K562 (cell line): Measurements from ENCODE around the gene THADA. TPM values are rescaled to one million over a fixed set of nuclear protein-coding genes. Genes with fewer than 3 reads are reported as not detected.

Experiments
- ATAC-seq: fragments of 200-7000 bp; cut with Tn5 transposase; 3 replicates; pipeline ENCODE4 v1.9.1; 2020; ENCODE audit warnings: moderate library complexity
- BruUV-seq: library from RNA; stranded (reverse); fragments of 400-500 nt; replicated peaks from 2 replicates; lab custom pipeline; 2021; lab: Mats Ljungman, UMichigan
- CTCF ChIA-PET: fragments of 300-600 bp; formaldehyde crosslinking; extraction: SDS; loops from one replicate; lab custom pipeline; 2021; ENCODE audit warnings: low intra/inter-chr PET ratio; lab: Yijun Ruan, JAX
- POLR2A ChIA-PET: fragments of 300-600, 350-650 bp; sonication (Branson Sonifier 250); formaldehyde crosslinking; extraction: SDS; loops from one replicate; lab custom pipeline; 2021; ENCODE audit warnings: antibody characterized with exemption, inconsistent platforms; lab: Yijun Ruan, JAX
- DNase-seq, 4 experiments: peaks; one replicate each; pipeline versions ENCODE4 v3.0.0 to v3.0.0-alpha.2; 2011 to 2018; ENCODE audit warnings: low spot score in 3 of 4, mixed read lengths in 3 of 4; ENCODE audit errors: extremely low read depth in 1 of 4
- FAIRE-seq: peaks from 2 replicates; lab custom pipeline; 2011; peaks lifted over from hg19 to GRCh38; lab: Jason Lieb, UNC
- H2AFZ ChIP-seq: 2 replicates; pipeline ENCODE4 v1.6.0; 2011; ENCODE audit warnings: low read depth, low read length, control low read depth, inconsistent platforms
- H3K27ac ChIP-seq: fragments of 200-600 bp; 3 replicates; pipeline ENCODE4 v1.8.0; 2011; ENCODE audit warnings: low read depth, mild to moderate bottlenecking, control low read depth, inconsistent platforms, low read length, moderate library complexity, mixed read lengths; ENCODE audit errors: extremely low read depth
- H3K27me3 ChIP-seq, 2 experiments: fragments of 300-600 bp in 1 of 2; 2 replicates in 1 of 2; 3 replicates in 1 of 2; pipeline versions ENCODE4 v1.6.0 to v1.8.0; 2011; ENCODE audit warnings: inconsistent platforms in 2 of 2, low read length in 2 of 2, mild to moderate bottlenecking in 1 of 2, mixed read lengths in 1 of 2, moderate library complexity in 1 of 2; ENCODE audit not compliant: control insufficient read depth in 2 of 2, insufficient read depth in 2 of 2
- H3K36me3 ChIP-seq: fragments of 300-600 bp; 3 replicates; pipeline ENCODE4 v1.8.0; 2011; ENCODE audit warnings: mild to moderate bottlenecking, low read length, inconsistent platforms; ENCODE audit not compliant: control insufficient read depth, insufficient read depth
- H3K4me1 ChIP-seq, 2 experiments: fragments of 200-600 bp in 1 of 2; replicated peaks in 1 of 2; 2 replicates in 1 of 2; 3 replicates in 1 of 2; pipeline versions ENCODE4 v1.5.1 to v1.8.0; 2011; ENCODE audit warnings: inconsistent platforms in 2 of 2, low read length in 2 of 2, mild to moderate bottlenecking in 1 of 2, mixed read lengths in 1 of 2, moderate library complexity in 1 of 2; ENCODE audit not compliant: control insufficient read depth in 2 of 2, insufficient read depth in 2 of 2
- H3K4me2 ChIP-seq: 2 replicates; pipeline ENCODE4 v1.6.1; 2011; ENCODE audit warnings: low read length, control low read depth, inconsistent platforms, mixed read lengths; ENCODE audit not compliant: insufficient read depth
- H3K4me3 ChIP-seq: fragments of 200-600 bp; sonication (generic), shearing (Covaris generic); 2 replicates; pipeline ENCODE4 v1.5.1; 2016; ENCODE audit warnings: control low read depth, inconsistent platforms
- H3K79me2 ChIP-seq: fragments of 200-600 bp; 3 replicates; pipeline ENCODE4 v1.8.0; 2011; ENCODE audit warnings: low read length, inconsistent platforms; ENCODE audit not compliant: control insufficient read depth, insufficient read depth
- H3K9ac ChIP-seq, 2 experiments: 2 replicates each; pipeline versions ENCODE4 v1.6.0 to v1.6.1; 2011; ENCODE audit warnings: low read depth in 2 of 2, low read length in 2 of 2, control low read depth in 1 of 2, inconsistent platforms in 1 of 2, mild to moderate bottlenecking in 1 of 2, mixed read lengths in 1 of 2; ENCODE audit not compliant: insufficient read depth in 1 of 2
- H3K9me1 ChIP-seq: one replicate; pipeline ENCODE4 v1.6.0; 2011; ENCODE audit warnings: inconsistent platforms, mild to moderate bottlenecking, low read length, moderate library complexity; ENCODE audit not compliant: control insufficient read depth, insufficient read depth
- H3K9me3 ChIP-seq: replicated peaks from 2 replicates; pipeline ENCODE4 v1.5.1; 2011; ENCODE audit warnings: low read depth, low read length, inconsistent platforms; ENCODE audit not compliant: control insufficient read depth, insufficient read depth
- H4K20me1 ChIP-seq: replicated peaks from 2 replicates; pipeline ENCODE4 v1.6.1; 2011; ENCODE audit warnings: low read length, inconsistent platforms, mixed read lengths; ENCODE audit not compliant: control insufficient read depth, insufficient read depth
- CHD2 ChIP-seq: IDR thresholded peaks from 2 replicates; pipeline ENCODE4 v1.6.1; 2011; ENCODE audit warnings: low read depth, low read length
- EGR1 ChIP-seq: fragments of 450-650 bp; conservative IDR thresholded peaks from 2 replicates; pipeline ENCODE4 v1.6.1; 2017; ENCODE audit warnings: mild to moderate bottlenecking
- GABPA ChIP-seq: fragments of 200-800 bp; sonication (Bioruptor generic); conservative IDR thresholded peaks from 2 replicates; pipeline ENCODE4 v1.6.1; 2016; ENCODE audit warnings: low read depth, missing genetic modification characterization, missing compliant biosample characterization
- KLF16 ChIP-seq: IDR thresholded peaks from 2 replicates; pipeline ENCODE4 v1.6.1; 2016; ENCODE audit warnings: antibody characterized with exemption
- MTA3 ChIP-seq: fragments of 450-650 bp; formaldehyde crosslinking; IDR thresholded peaks from 2 replicates; pipeline ENCODE4 v1.6.1; 2017; ENCODE audit warnings: mild to moderate bottlenecking, borderline replicate concordance
- MTF1 ChIP-seq: fragments of 250-450 bp; sonication (Bioruptor Pico); IDR thresholded peaks from 2 replicates; pipeline ENCODE4 v1.9.0; 2021; ENCODE audit warnings: moderate library complexity, mild to moderate bottlenecking, inconsistent platforms, borderline replicate concordance
- NRF1 ChIP-seq, 2 experiments: fragments of 450-650 bp; IDR thresholded peaks in 1 of 2; conservative IDR thresholded peaks in 1 of 2; 2 replicates each; pipeline ENCODE4 v1.6.1; 2014; ENCODE audit warnings: mild to moderate bottlenecking in 2 of 2
- ZNF232 ChIP-seq: sonication (generic); formaldehyde crosslinking; IDR thresholded peaks from 2 replicates; pipeline ENCODE4 v1.8.0; 2022; ENCODE audit warnings: mild to moderate bottlenecking, missing genetic modification reagents
- ZNF436 ChIP-seq: fragments of 250-450, 450-650 bp; sonication (Bioruptor Pico); formaldehyde crosslinking; IDR thresholded peaks from 2 replicates; pipeline ENCODE4 v1.7.0; 2020; ENCODE audit warnings: mild to moderate bottlenecking
- WGBS: fragments of 100-300 bp; shearing (Covaris generic); methylation state at CpG from one replicate; pipeline ENCODE4 v1.1.6; 2016; ENCODE audit warnings: low coverage, mixed read lengths; ENCODE audit not compliant: insufficient coverage; ENCODE audit errors: missing lambda C conversion rate; 5-methylcytosine and 5-hydroxymethylcytosine counted together
- in situ Hi-C: fragments of 300-500 bp; cut with MboI; formaldehyde crosslinking; loops from 4 replicates; pipeline ENCODE4 v1.15.0; 2018; ENCODE audit warnings: inconsistent platforms, mixed read lengths
- intact Hi-C: fragments of 100-400 bp; cut with micrococcal nuclease; formaldehyde crosslinking; loops from 2 replicates; pipeline ENCODE4 v1.14.2; 2022
- polyA plus RNA-seq, 8 experiments: library from polyadenylated mRNA; depleted of rRNA in 4 of 8; stranded (reverse) in 5 of 8; unstranded in 3 of 8; fragments of >200 nt; fragmentation: Nextera tagmentation in 2 of 8; fragmentation: Illumina TruSeq in 1 of 8; extraction: Ambion mirVana in 2 of 8; extraction: Trizol in 1 of 8; gene quantifications; 2 replicates each; pipeline versions ENCODE4 v1.2.1 to v1.2.3, GENCODE V29; 2011 to 2014; ENCODE audit warnings: inconsistent platforms in 1 of 8, missing spikeins in 1 of 8
- total RNA-seq, 7 experiments: library from RNA; depleted of rRNA in 6 of 7; stranded (reverse); fragments of >200 nt in 6 of 7; fragmentation: Illumina TruSeq in 2 of 7; extraction: Trizol in 2 of 7; gene quantifications; 2 replicates each; pipeline versions ENCODE4 v1.2.1 to v1.2.3, GENCODE V29; 2011 to 2021; ENCODE audit warnings: low replicate concordance in 1 of 7
- TF ChIP-seq, protein P1 (sequence below): fragments of 450-650 bp; IDR thresholded peaks from 2 replicates; pipeline ENCODE4 v1.7.1; 2018; ENCODE audit warnings: mild to moderate bottlenecking, low read depth; ENCODE audit not compliant: partially characterized antibody
- TF ChIP-seq, protein P2 (sequence below), 2 experiments: IDR thresholded peaks; 2 replicates each; pipeline ENCODE4 v1.6.1; 2011; ENCODE audit warnings: borderline replicate concordance in 1 of 2, control low read depth in 1 of 2, low read depth in 1 of 2, low read length in 1 of 2, mild to moderate bottlenecking in 1 of 2, mixed read lengths in 1 of 2, moderate library complexity in 1 of 2; ENCODE audit not compliant: insufficient read depth in 1 of 2, insufficient read length in 1 of 2, poor library complexity in 1 of 2, severe bottlenecking in 1 of 2; ENCODE audit errors: extremely low read depth in 1 of 2
- TF ChIP-seq, protein P3 (sequence below): sonication (generic); formaldehyde crosslinking; IDR thresholded peaks from 2 replicates; pipeline ENCODE4 v1.8.1; 2023; ENCODE audit warnings: mild to moderate bottlenecking, missing genetic modification reagents

Gene THADA
- total and polyA plus RNA-seq, 9 of the 15 experiments (the other 6 are each of a cell fraction or from before 2014, with no cell fraction given): 17.8 to 34.7 (median 31.9) TPM

DNA sequence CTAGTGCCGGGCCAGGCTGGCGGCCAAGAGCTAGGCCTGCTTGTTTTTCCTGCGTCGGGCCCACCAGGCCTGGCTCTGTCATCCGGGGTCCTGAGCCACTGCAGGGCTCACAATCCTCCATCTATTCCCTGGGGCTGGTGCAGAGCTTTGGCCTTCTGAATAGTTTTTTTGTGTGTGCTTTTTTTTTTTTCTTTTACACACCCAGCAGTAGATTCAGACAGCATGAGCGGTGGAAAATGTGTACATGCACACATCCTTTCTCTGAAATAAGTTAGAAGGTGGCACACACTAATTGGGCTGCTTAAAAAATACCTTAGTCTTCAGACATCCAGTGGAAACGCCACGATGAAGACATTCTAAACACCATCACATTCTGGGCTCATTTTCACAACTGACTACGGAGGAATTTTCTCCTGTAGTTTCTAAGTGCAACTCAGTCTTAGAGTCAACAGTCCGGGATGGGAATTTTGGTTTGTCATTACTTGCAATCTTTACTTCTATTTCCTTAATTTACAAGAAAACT is 375.5 kb downstream of the THADA start:
- peak in 1 of 4 experiments; percentile 24 for DNase-seq
- in situ Hi-C loops (loop anchor here (10.0 kb wide), 1 partner anchor 45 kb away; no protein-coding TSS in a partner anchor), intact Hi-C loops (loop anchor here (2.0 kb wide), 1 partner anchor 41 kb away; no protein-coding TSS in a partner anchor)
- no peak for FAIRE-seq
- no peaks in the 10 kb centered on the region for H3K9me3 ChIP-seq
- peaks cover 29% of the 10 kb centered on the region for H3K36me3 ChIP-seq
- peak overlapping the region; percentile 86 for H3K27ac ChIP-seq
- H3K4me3 ChIP-seq: peak overlapping the region; percentile 62
- H3K9me1 ChIP-seq: no peaks in the 10 kb centered on the region
- ChIA-PET CTCF (no interaction called here), POLR2A (interaction anchor here (0.6 to 1.2 kb wide), 12 partner anchors 9 to 955 kb away, joined by 3 to 6 read pairs (median 4); no protein-coding TSS in a partner anchor)
- ATAC-seq: peak; percentile 23; the same call in 2 of the 3 replicates
- H3K27me3 ChIP-seq: no peaks in the 10 kb centered on the region
- peaks cover 62% of the 10 kb centered on the region for H3K79me2 ChIP-seq
- peak overlapping the region; percentile 88 to 91 for H3K9ac ChIP-seq
- H4K20me1 ChIP-seq: no peaks in the 10 kb centered on the region
- H3K4me2 ChIP-seq: peak overlapping the region; percentile 90
- WGBS: 2% methylated on average over 10 of the region's 10 CpGs
- BruUV-seq: no TSS peak
- H2AFZ ChIP-seq: peak overlapping the region; percentile 91
- H3K4me1 ChIP-seq: peaks cover 19 to 56% of the 10 kb centered on the region in 2 experiments; a peak in 4 of 5 replicates
- TF ChIP-seq, protein P1, sequence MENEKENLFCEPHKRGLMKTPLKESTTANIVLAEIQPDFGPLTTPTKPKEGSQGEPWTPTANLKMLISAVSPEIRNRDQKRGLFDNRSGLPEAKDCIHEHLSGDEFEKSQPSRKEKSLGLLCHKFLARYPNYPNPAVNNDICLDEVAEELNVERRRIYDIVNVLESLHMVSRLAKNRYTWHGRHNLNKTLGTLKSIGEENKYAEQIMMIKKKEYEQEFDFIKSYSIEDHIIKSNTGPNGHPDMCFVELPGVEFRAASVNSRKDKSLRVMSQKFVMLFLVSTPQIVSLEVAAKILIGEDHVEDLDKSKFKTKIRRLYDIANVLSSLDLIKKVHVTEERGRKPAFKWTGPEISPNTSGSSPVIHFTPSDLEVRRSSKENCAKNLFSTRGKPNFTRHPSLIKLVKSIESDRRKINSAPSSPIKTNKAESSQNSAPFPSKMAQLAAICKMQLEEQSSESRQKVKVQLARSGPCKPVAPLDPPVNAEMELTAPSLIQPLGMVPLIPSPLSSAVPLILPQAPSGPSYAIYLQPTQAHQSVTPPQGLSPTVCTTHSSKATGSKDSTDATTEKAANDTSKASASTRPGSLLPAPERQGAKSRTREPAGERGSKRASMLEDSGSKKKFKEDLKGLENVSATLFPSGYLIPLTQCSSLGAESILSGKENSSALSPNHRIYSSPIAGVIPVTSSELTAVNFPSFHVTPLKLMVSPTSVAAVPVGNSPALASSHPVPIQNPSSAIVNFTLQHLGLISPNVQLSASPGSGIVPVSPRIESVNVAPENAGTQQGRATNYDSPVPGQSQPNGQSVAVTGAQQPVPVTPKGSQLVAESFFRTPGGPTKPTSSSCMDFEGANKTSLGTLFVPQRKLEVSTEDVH: peak; percentile 10
- TF ChIP-seq, protein P2, sequence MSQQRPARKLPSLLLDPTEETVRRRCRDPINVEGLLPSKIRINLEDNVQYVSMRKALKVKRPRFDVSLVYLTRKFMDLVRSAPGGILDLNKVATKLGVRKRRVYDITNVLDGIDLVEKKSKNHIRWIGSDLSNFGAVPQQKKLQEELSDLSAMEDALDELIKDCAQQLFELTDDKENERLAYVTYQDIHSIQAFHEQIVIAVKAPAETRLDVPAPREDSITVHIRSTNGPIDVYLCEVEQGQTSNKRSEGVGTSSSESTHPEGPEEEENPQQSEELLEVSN (IDR thresholded peaks at IDR 0.05; ENCODE audit: borderline replicate concordance in 1 of 2, extremely low read depth in 1 of 2, insufficient read depth in 1 of 2, insufficient read length in 1 of 2, low read depth in 1 of 2, low read length in 1 of 2, poor library complexity in 1 of 2, severe bottlenecking in 1 of 2): peak in 1 of 2 experiments; percentile 6
- TF ChIP-seq ZNF232 (CRISPR knock-in tag) (no peak), NRF1 (conservative IDR thresholded peaks at IDR 0.05 in 1 of 2, IDR thresholded peaks at IDR 0.05 in 1 of 2) (peak in 1 of 2 experiments; percentile 10; a peak in 1 of 4 replicates), CHD2 (0 out of 2 replicates have a peak, but pooled peaks have one; percentile 35), MTF1 (CRISPR knock-in tag) (0 out of 2 replicates have a peak, but pooled peaks have one; percentile 11), MTA3 (0 out of 2 replicates have a peak, but pooled peaks have one; percentile 16), ZNF436 (CRISPR knock-in tag) (no peak; the same call in 1 of the 2 replicates), GABPA (tag) (peak; percentile 81; the same call in 1 of the 2 replicates), EGR1 (no peak), KLF16 (0 out of 2 replicates have a peak, but pooled peaks have one; percentile 7)
- TF ChIP-seq, protein P3, sequence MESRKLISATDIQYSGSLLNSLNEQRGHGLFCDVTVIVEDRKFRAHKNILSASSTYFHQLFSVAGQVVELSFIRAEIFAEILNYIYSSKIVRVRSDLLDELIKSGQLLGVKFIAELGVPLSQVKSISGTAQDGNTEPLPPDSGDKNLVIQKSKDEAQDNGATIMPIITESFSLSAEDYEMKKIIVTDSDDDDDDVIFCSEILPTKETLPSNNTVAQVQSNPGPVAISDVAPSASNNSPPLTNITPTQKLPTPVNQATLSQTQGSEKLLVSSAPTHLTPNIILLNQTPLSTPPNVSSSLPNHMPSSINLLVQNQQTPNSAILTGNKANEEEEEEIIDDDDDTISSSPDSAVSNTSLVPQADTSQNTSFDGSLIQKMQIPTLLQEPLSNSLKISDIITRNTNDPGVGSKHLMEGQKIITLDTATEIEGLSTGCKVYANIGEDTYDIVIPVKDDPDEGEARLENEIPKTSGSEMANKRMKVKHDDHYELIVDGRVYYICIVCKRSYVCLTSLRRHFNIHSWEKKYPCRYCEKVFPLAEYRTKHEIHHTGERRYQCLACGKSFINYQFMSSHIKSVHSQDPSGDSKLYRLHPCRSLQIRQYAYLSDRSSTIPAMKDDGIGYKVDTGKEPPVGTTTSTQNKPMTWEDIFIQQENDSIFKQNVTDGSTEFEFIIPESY (CRISPR knock-in tag): no peak
